Endothelial cell of umbilical vein (primary cell): ENCODE measurements around the gene RPA1. TPM values are rescaled to one million over a fixed set of nuclear protein-coding genes. Genes with fewer than 3 reads are reported as not detected.

Experiments
- BruUV-seq: library from RNA; stranded (reverse); fragments of 400-500 nt; replicated peaks from 2 replicates; lab custom pipeline; 2021; lab: Mats Ljungman, UMichigan
- CTCF ChIA-PET: fragments of 300-600, 350-600 bp; sonication (Branson Sonifier 250); formaldehyde crosslinking; loops from one replicate; lab custom pipeline; 2021; ENCODE audit warnings: antibody characterized with exemption, inconsistent platforms; lab: Charles Lee
- POLR2A ChIA-PET: fragments of 300-600, 350-600 bp; sonication (Branson Sonifier 250); formaldehyde crosslinking; loops from one replicate; lab custom pipeline; 2021; ENCODE audit warnings: antibody characterized with exemption, inconsistent platforms; lab: Charles Lee
- DNase-seq: peaks from one replicate; pipeline ENCODE4 v3.0.0-alpha.2; 2011; ENCODE audit warnings: low read depth, low spot score
- FAIRE-seq: peaks from 2 replicates; lab custom pipeline; 2011; peaks lifted over from hg19 to GRCh38; lab: Jason Lieb, UNC
- H2AFZ ChIP-seq: 2 replicates; pipeline ENCODE4 v1.6.0; 2012; ENCODE audit warnings: low read depth, low read length, control low read depth, inconsistent platforms
- H3K27ac ChIP-seq: 2 replicates; pipeline ENCODE4 v1.5.1; 2011; ENCODE audit warnings: low read depth, mild to moderate bottlenecking, control low read depth, low read length, moderate library complexity; ENCODE audit not compliant: insufficient read depth
- H3K27me3 ChIP-seq, 2 experiments: 2 replicates each; pipeline versions ENCODE4 v1.6.0 to v1.6.1; 2011; ENCODE audit warnings: low read length in 2 of 2, mixed read lengths in 1 of 2; ENCODE audit not compliant: control insufficient read depth in 2 of 2, insufficient read depth in 2 of 2
- H3K36me3 ChIP-seq, 2 experiments: 2 replicates in 1 of 2; 3 replicates in 1 of 2; pipeline ENCODE4 v1.5.1; 2011; ENCODE audit warnings: low read length in 2 of 2, mild to moderate bottlenecking in 1 of 2, moderate library complexity in 1 of 2; ENCODE audit not compliant: control insufficient read depth in 2 of 2, insufficient read depth in 2 of 2; ENCODE audit errors: extremely low read depth in 1 of 2
- H3K4me1 ChIP-seq: 3 replicates; pipeline ENCODE4 v1.5.1; 2011; ENCODE audit warnings: mild to moderate bottlenecking, low read length; ENCODE audit not compliant: control insufficient read depth, insufficient read depth; ENCODE audit errors: extremely low read depth
- H3K4me2 ChIP-seq: 2 replicates; pipeline ENCODE4 v1.6.1; 2011; ENCODE audit warnings: low read length, control low read depth, mixed read lengths; ENCODE audit not compliant: insufficient read depth
- H3K4me3 ChIP-seq, 3 experiments: fragments of 200-600 bp in 1 of 3; sonication (generic), shearing (Covaris generic) in 1 of 3; replicated peaks in 1 of 3; 2 replicates each; pipeline ENCODE4 v1.5.1; 2011 to 2016; ENCODE audit warnings: control low read depth in 3 of 3, low read length in 3 of 3, mild to moderate bottlenecking in 2 of 3, inconsistent platforms in 1 of 3, low read depth in 1 of 3, moderate library complexity in 1 of 3; ENCODE audit not compliant: insufficient read depth in 1 of 3
- H3K79me2 ChIP-seq: 2 replicates; pipeline ENCODE4 v1.6.0; 2012; ENCODE audit warnings: low read length, inconsistent platforms; ENCODE audit not compliant: control insufficient read depth, insufficient read depth
- H3K9ac ChIP-seq: replicated peaks from 2 replicates; pipeline ENCODE3; 2011; ENCODE audit warnings: low read length, control low read depth; ENCODE audit not compliant: insufficient read depth; ENCODE audit errors: extremely low read depth
- H3K9me1 ChIP-seq: replicated peaks from 3 replicates; pipeline ENCODE4 v1.6.0; 2011; ENCODE audit warnings: mild to moderate bottlenecking, low read length; ENCODE audit not compliant: control insufficient read depth, insufficient read depth; ENCODE audit errors: extremely low read depth
- H3K9me3 ChIP-seq: replicated peaks from 2 replicates; pipeline ENCODE4 v1.5.1; 2012; ENCODE audit warnings: low read length, inconsistent platforms; ENCODE audit not compliant: control insufficient read depth, insufficient read depth
- H4K20me1 ChIP-seq: replicated peaks from 2 replicates; pipeline ENCODE3; 2011; ENCODE audit warnings: mild to moderate bottlenecking, low read length; ENCODE audit not compliant: control insufficient read depth, insufficient read depth; ENCODE audit errors: extremely low read depth
- EZH2 ChIP-seq: IDR thresholded peaks from 2 replicates; pipeline ENCODE4 v1.6.1; 2012; ENCODE audit warnings: borderline replicate concordance, low read depth, mild to moderate bottlenecking, moderate library complexity, low read length, inconsistent platforms; ENCODE audit not compliant: severe bottlenecking
- FOS ChIP-seq: IDR thresholded peaks from 2 replicates; pipeline ENCODE4 v1.6.1; 2011; ENCODE audit warnings: mild to moderate bottlenecking, low read length, moderate library complexity, borderline replicate concordance; ENCODE audit not compliant: insufficient read depth
- GATA2 ChIP-seq: IDR thresholded peaks from 2 replicates; pipeline ENCODE4 v1.7.0; 2011; ENCODE audit warnings: low read depth, mild to moderate bottlenecking, moderate library complexity, mixed read lengths, low read length; ENCODE audit not compliant: insufficient read length, insufficient read depth
- JUN ChIP-seq: IDR thresholded peaks from 2 replicates; pipeline ENCODE4 v1.6.1; 2011; ENCODE audit warnings: borderline replicate concordance, low read depth; ENCODE audit not compliant: insufficient read length, insufficient read depth
- MYC ChIP-seq: IDR thresholded peaks from one replicate; pipeline ENCODE4 v1.6.1; 2011; ENCODE audit warnings: mild to moderate bottlenecking, low read depth, low read length
- POLR2A ChIP-seq: IDR thresholded peaks from 2 replicates; pipeline ENCODE4 v1.6.1; 2012; ENCODE audit warnings: low read depth, mild to moderate bottlenecking, control low read depth, low read length
- POLR2AphosphoS5 ChIP-seq: IDR thresholded peaks from 2 replicates; pipeline ENCODE4 v1.6.1; 2012; ENCODE audit warnings: low read depth, mild to moderate bottlenecking, control low read depth, low read length, moderate library complexity; ENCODE audit not compliant: insufficient read depth
- dilution Hi-C: fragments of 300-500 bp; cut with MboI; formaldehyde crosslinking; loops from one replicate; pipeline ENCODE4 v1.15.0; 2019; ENCODE audit warnings: low sequenced_read_pairs; ENCODE audit not compliant: extremely low pct_ligation_motif_present
- intact Hi-C: fragments of 100-400 bp; cut with micrococcal nuclease; formaldehyde crosslinking; loops from one replicate; pipeline ENCODE4 v1.10.0; 2022
- polyA plus RNA-seq, 4 experiments: library from polyadenylated mRNA; depleted of rRNA in 3 of 4; stranded (reverse) in 3 of 4; unstranded in 1 of 4; fragments of >200 nt; gene quantifications; 2 replicates each; pipeline versions ENCODE4 v1.2.1 to v1.2.3, GENCODE V29; 2011 to 2012; ENCODE audit warnings: missing spikeins in 1 of 4
- total RNA-seq: library from RNA; stranded (reverse); gene quantifications from 2 replicates; pipeline ENCODE4 v1.2.3, GENCODE V29; 2021
- TF ChIP-seq, protein P1 (sequence below): IDR thresholded peaks from 2 replicates; pipeline ENCODE4 v1.6.1; 2011; ENCODE audit not compliant: insufficient read depth, insufficient read length
- TF ChIP-seq, protein P2 (sequence below), 2 donors: IDR thresholded peaks; 1 replicate in 1 of 2; 2 replicates in 1 of 2; pipeline ENCODE4 v1.5.1; 2011; ENCODE audit warnings: low read length in 2 of 2, mild to moderate bottlenecking in 2 of 2, moderate library complexity in 2 of 2, control low read depth in 1 of 2, inconsistent platforms in 1 of 2, low read depth in 1 of 2; ENCODE audit not compliant: insufficient read depth in 1 of 2; ENCODE audit errors: extremely low read depth in 1 of 2

The RPA1 gene
- total and polyA plus RNA-seq, 2 donors (not counting 3 experiments of a cell fraction or from before 2014, with no cell fraction given), result 50.5 to 123 TPM

DNA sequence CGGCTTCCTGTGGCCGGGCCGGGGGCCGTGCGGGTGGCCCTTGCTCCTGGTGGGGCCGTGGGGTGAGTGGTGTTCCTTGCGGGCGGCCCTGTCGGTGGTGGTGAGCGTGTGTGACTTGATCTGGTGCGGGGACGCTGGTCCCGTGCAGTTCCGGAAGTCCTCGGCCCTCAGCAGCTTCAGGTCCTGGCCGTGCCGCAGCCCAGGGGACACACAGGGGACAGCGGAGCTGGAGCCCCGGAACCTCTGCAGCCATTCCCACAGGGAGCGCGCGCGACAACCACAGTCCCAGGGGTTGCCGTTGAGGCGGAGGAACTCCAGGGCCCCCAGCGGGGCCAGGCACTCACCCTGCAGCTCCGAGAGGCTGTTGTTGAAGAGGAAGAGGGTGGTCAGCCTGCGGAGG, 107.0 kb downstream of the RPA1 start:
- no peak for DNase-seq
- H3K9ac ChIP-seq, result no peak overlapping the region
- H3K4me2 ChIP-seq, result no peak overlapping the region
- CTCF ChIA-PET, result interaction anchor here (1.1 kb wide), 1 partner anchor 88 kb away, joined by 3 read pairs; the partner anchor contains the start of gene RTN4RL1
- no peaks in the 10 kb centered on the region for H3K9me3 ChIP-seq
- no peaks in the 10 kb centered on the region for H3K27me3 ChIP-seq
- intact Hi-C loops, result no loop called here
- no peaks in the 10 kb centered on the region for H3K4me1 ChIP-seq
- no peak overlapping the region for H3K4me3 ChIP-seq
- H2AFZ ChIP-seq, result no peak overlapping the region
- dilution Hi-C loops, result no loop called here
- no peaks in the 10 kb centered on the region for H4K20me1 ChIP-seq
- H3K79me2 ChIP-seq, result no peaks in the 10 kb centered on the region
- FAIRE-seq, result no peak
- no peak overlapping the region for H3K27ac ChIP-seq
- H3K9me1 ChIP-seq, result no peaks in the 10 kb centered on the region
- no TSS peak for BruUV-seq
- POLR2A ChIA-PET, result no interaction called here
- H3K36me3 ChIP-seq, result no peaks in the 10 kb centered on the region
- no peak for TF ChIP-seq JUN

DNA sequence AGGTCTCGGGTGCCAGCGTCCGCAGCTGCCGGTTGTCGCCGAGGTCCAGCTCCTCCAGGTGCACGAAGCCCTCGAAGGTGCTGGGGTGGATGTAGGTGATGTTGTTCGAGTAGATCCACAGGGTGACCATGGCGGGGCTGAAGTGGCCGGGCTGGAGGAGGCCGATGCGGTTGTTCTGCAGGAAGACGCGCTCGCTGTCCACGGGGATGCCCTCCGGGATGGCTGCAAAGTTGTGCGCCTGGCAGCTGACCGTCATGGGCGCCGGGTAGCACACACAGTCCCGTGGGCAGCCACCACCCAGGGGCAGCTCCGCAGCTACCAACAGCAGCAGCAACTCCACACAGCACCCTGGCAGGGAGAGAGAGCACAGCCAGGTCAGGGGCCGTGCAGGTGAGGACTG, 107.7 kb downstream of the RPA1 start:
- DNase-seq, result no peak
- H3K9ac ChIP-seq, result no peak overlapping the region
- TF ChIP-seq POLR2A (no peak), FOS (no peak), MYC (no peak), JUN (no peak), EZH2 (no peak), GATA2 (no peak), POLR2AphosphoS5 (no peak)
- TF ChIP-seq, protein P1, sequence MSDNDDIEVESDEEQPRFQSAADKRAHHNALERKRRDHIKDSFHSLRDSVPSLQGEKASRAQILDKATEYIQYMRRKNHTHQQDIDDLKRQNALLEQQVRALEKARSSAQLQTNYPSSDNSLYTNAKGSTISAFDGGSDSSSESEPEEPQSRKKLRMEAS, result no peak
- TF ChIP-seq, protein P2, sequence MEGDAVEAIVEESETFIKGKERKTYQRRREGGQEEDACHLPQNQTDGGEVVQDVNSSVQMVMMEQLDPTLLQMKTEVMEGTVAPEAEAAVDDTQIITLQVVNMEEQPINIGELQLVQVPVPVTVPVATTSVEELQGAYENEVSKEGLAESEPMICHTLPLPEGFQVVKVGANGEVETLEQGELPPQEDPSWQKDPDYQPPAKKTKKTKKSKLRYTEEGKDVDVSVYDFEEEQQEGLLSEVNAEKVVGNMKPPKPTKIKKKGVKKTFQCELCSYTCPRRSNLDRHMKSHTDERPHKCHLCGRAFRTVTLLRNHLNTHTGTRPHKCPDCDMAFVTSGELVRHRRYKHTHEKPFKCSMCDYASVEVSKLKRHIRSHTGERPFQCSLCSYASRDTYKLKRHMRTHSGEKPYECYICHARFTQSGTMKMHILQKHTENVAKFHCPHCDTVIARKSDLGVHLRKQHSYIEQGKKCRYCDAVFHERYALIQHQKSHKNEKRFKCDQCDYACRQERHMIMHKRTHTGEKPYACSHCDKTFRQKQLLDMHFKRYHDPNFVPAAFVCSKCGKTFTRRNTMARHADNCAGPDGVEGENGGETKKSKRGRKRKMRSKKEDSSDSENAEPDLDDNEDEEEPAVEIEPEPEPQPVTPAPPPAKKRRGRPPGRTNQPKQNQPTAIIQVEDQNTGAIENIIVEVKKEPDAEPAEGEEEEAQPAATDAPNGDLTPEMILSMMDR (IDR thresholded peaks at IDR 0.05; ENCODE audit: extremely low read depth in 1 of 2, insufficient read depth in 1 of 2, low read depth in 1 of 2, low read length in 2 of 2), result no peak
- H3K27me3 ChIP-seq, result no peaks in the 10 kb centered on the region
- intact Hi-C loops (no loop called here), dilution Hi-C loops (no loop called here)
- H3K9me3 ChIP-seq, result no peaks in the 10 kb centered on the region
- H3K4me3 ChIP-seq, result no peak overlapping the region
- H2AFZ ChIP-seq, result no peak overlapping the region
- H3K27ac ChIP-seq, result no peak overlapping the region
- ChIA-PET POLR2A (no interaction called here), CTCF (interaction anchor here (1.1 kb wide), 1 partner anchor 88 kb away, joined by 3 read pairs; the partner anchor contains the start of gene RTN4RL1)
- FAIRE-seq, result no peak
- H3K4me1 ChIP-seq, result no peaks in the 10 kb centered on the region
- no peaks in the 10 kb centered on the region for H4K20me1 ChIP-seq
- no peaks in the 10 kb centered on the region for H3K79me2 ChIP-seq
- no peak overlapping the region for H3K4me2 ChIP-seq
- BruUV-seq, result no TSS peak
- no peaks in the 10 kb centered on the region for H3K9me1 ChIP-seq
- H3K36me3 ChIP-seq, result no peaks in the 10 kb centered on the region
